Measurements from ENCODE around the gene ELP4. TPM values are rescaled to one million over a fixed set of nuclear protein-coding genes. Genes with fewer than 3 reads are reported as not detected.
"Not testable (repeated sequence)": the region's sequence is repeated elsewhere in the genome, so short reads cannot be mapped to it uniquely, and the experiment has no call there.

Gene ELP4
- total and polyA plus RNA-seq, 11 donors: 8.5 to 20.7 (median 14.1) TPM

GRCh38 chr11:31575764-31576163 lies 66.2 kb downstream of the ELP4 start:
- H3K27ac ChIP-seq; H3K4me3 ChIP-seq; DNase-seq; H3K36me3 ChIP-seq; intact Hi-C loops (cut with DNase I); ATAC-seq; H3K4me1 ChIP-seq; H3K27me3 ChIP-seq: not testable (repeated sequence)
- WGBS, 4 donors: 95 to 98% (median 97%) methylated on average over 3 of the region's 3 CpGs
- peaks cover 0 to 30% (median 0%) of the 10 kb centered on the region in 12 donors for H3K9me3 ChIP-seq

- DNase-seq; ATAC-seq; intact Hi-C loops (cut with DNase I); H3K27ac ChIP-seq; H3K36me3 ChIP-seq; H3K4me1 ChIP-seq; H3K27me3 ChIP-seq; H3K4me3 ChIP-seq: not testable (repeated sequence)
- 97 to 99% (median 97%) methylated on average over 3 of the region's 3 CpGs for WGBS, 4 donors
- H3K9me3 ChIP-seq: peaks cover 0 to 35% (median 0%) of the 10 kb centered on the region in 12 donors
Measured at GRCh38 chr11:31579412-31579811, 69.8 kb downstream of the ELP4 start.

- Histone ChIP-seq H3K27ac (no peak overlapping the region), H3K4me1 (no peaks in the 10 kb centered on the region), H3K36me3 (no peaks in the 10 kb centered on the region), H3K9me3 (peaks cover 0 to 30% (median 0%) of the 10 kb centered on the region in 12 donors), H3K4me3 (no peak overlapping the region), H3K27me3 (no peaks in the 10 kb centered on the region)
- TF ChIP-seq POLR2A (IDR thresholded peaks at IDR 0.05): no peak
- TF ChIP-seq CTCF (IDR thresholded peaks at IDR 0.05): no peak
- no peak for DNase-seq
- WGBS, 4 donors: 58 to 74% (median 68%) methylated on average over 1 of the region's 1 CpG
- no peak for ATAC-seq
- intact Hi-C loops (cut with DNase I): no loop called here
Measured at GRCh38 chr11:31582697-31583096, 73.1 kb downstream of the ELP4 start.

GRCh38 chr11:31598454-31598853 lies 88.9 kb downstream of the ELP4 start:
- Histone ChIP-seq H3K4me1 (no peaks in the 10 kb centered on the region), H3K27me3 (no peaks in the 10 kb centered on the region), H3K36me3 (peaks cover 0 to 18% (median 0%) of the 10 kb centered on the region in 9 donors), H3K9me3 (no peaks in the 10 kb centered on the region), H3K4me3 (no peak overlapping the region), H3K27ac (no peak overlapping the region)
- TF ChIP-seq CTCF (IDR thresholded peaks at IDR 0.05) (no peak), POLR2A (IDR thresholded peaks at IDR 0.05) (no peak)
- DNase-seq (no peak), ATAC-seq (no peak)
- WGBS, 4 donors: 93 to 98% (median 95%) methylated on average over 2 of the region's 2 CpGs
- intact Hi-C loops (cut with DNase I): no loop called here

- Histone ChIP-seq H3K27me3 (no peaks in the 10 kb centered on the region), H3K4me1 (no peaks in the 10 kb centered on the region), H3K9me3 (no peaks in the 10 kb centered on the region), H3K36me3 (peaks cover 0 to 16% (median 0%) of the 10 kb centered on the region in 9 donors), H3K27ac (no peak overlapping the region), H3K4me3 (no peak overlapping the region)
- ATAC-seq (no peak), DNase-seq (no peak)
- intact Hi-C loops (cut with DNase I): no loop called here
- 96 to 99% (median 97%) methylated on average over 1 of the region's 1 CpG for WGBS, 4 donors
- TF ChIP-seq CTCF (IDR thresholded peaks at IDR 0.05) (no peak), POLR2A (IDR thresholded peaks at IDR 0.05) (no peak)
Measured at GRCh38 chr11:31601635-31602282, 92.2 kb downstream of the ELP4 start.
